C4-2B (cell line): ENCODE results near the gene EIF2B5.
"Not testable (repeated sequence)": the region's sequence is repeated elsewhere in the genome, so short reads cannot be mapped to it uniquely, and the experiment has no call there.

Source experiments
- CTCF ChIP-seq: fragments of 450-650 bp; conservative IDR thresholded peaks from 2 replicates; pipeline ENCODE4 v1.5.1; 2017; ENCODE audit warnings: mild to moderate bottlenecking
- ZFX ChIP-seq: fragments of 450-650 bp; IDR thresholded peaks from 2 replicates; pipeline ENCODE4 v1.6.1; 2017

- not testable (repeated sequence) for TF ChIP-seq CTCF, ZFX
Measured at GRCh38 chr3:184121031-184121430, 14.1 kb upstream of the EIF2B5 start.
